ENCODE measurements around the gene CBX2.

DNA sequence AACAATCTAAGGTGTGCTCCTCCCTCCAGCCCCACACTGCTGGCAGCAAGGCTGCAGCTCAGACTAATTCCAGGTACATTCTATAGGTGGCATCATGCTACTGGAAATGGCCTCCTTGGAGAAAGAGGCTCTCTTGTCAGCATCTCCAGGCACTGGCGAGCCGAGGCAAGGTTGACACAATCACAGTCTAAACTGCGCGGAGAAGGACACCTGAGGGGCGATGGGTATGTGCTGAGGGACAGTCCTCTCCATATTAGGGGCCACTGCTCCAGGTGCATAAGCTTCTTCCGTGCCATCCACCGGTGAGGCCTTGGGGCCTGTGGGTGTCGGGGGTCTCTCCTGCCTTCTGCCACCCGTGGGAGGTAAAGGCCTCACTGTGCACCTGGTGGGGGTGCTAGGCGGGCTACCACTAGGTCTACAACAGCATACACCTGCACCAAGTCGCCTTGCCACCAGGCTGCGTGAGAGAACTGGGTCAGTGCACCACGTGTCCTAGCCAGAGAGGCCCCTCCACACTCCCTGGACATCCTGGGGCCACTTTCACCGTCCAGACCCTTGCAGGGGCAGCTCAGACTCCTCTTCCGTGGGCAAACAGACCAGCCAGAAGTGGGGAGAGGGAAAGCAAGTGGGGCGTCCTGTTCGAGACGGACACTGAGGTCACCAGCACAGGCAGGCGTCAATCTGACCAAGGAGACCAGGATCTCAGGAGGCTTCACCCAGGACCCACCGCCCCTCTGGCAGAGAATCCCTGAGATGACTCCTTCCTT, 31.0 kb downstream of the CBX2 start:
- TF ChIP-seq EZH2phosphoT487 (IDR thresholded peaks at IDR 0.05; ENCODE audit: borderline replicate concordance, low read length), result no peak
- TF ChIP-seq, protein P1, sequence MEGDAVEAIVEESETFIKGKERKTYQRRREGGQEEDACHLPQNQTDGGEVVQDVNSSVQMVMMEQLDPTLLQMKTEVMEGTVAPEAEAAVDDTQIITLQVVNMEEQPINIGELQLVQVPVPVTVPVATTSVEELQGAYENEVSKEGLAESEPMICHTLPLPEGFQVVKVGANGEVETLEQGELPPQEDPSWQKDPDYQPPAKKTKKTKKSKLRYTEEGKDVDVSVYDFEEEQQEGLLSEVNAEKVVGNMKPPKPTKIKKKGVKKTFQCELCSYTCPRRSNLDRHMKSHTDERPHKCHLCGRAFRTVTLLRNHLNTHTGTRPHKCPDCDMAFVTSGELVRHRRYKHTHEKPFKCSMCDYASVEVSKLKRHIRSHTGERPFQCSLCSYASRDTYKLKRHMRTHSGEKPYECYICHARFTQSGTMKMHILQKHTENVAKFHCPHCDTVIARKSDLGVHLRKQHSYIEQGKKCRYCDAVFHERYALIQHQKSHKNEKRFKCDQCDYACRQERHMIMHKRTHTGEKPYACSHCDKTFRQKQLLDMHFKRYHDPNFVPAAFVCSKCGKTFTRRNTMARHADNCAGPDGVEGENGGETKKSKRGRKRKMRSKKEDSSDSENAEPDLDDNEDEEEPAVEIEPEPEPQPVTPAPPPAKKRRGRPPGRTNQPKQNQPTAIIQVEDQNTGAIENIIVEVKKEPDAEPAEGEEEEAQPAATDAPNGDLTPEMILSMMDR (IDR thresholded peaks at IDR 0.05; ENCODE audit: low read depth, low read length, poor library complexity, severe bottlenecking), result no peak

All from DOHH2 (cell line).